Posterior cingulate gyrus (tissue), 11 donors: ENCODE measurements around the gene NGFR.

Experiments used
- DNase-seq, 10 donors: peaks; one replicate each; pipeline versions ENCODE4 v3.0.0 to v3.0.0-alpha.2; 2020 to 2021; ENCODE audit warnings: mixed read lengths in 3 of 10
- intact Hi-C: fragments of 100-400 bp; cut with DNase I; formaldehyde crosslinking; loops from one replicate; pipeline ENCODE4 v1.15.1; 2023

NGFR gene

DNA sequence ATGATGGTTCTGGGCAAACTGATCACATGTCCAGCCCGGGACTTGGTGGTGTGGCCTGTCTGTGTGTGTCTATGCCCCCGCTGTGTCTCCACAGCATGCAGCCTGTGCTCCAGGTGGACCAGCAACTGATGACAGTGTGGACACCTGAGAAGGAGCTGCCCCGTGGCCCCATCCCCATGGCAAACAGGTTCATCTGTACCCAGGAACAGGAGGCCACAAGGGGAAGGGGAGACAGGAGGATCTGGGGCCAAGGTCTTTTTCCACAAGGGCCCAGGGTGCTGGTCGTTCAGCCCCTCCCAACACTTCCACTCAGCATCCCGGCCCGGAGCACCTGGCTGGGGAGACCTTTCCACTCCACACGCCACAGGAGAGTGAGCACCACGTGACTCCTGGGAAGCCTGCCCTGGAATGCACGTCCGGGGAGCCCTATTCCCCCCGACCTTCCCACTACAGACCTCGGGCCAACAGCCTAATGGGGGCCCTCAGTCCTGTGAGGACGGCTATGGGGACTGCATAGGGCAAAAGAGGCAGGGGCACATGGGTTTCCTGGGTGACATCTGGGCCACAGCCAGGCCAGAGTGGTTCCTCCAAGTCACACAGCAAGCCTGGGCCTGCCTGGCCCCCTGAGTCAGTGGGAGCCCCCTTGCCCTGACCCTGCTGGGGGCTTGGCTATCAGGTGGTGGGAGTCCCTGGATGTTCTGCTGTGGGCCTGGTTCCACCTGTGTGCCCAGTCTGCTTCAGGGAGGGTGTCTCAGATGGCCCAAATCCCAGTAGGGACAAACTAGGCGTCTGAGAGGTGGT is 59.8 kb downstream of the NGFR start:
- intact Hi-C loops: loop anchor here (5.0 kb wide), 1 partner anchor 148 kb away; no protein-coding TSS in a partner anchor
- peak in 1 of 10 donors; percentile 79 for DNase-seq

DNA sequence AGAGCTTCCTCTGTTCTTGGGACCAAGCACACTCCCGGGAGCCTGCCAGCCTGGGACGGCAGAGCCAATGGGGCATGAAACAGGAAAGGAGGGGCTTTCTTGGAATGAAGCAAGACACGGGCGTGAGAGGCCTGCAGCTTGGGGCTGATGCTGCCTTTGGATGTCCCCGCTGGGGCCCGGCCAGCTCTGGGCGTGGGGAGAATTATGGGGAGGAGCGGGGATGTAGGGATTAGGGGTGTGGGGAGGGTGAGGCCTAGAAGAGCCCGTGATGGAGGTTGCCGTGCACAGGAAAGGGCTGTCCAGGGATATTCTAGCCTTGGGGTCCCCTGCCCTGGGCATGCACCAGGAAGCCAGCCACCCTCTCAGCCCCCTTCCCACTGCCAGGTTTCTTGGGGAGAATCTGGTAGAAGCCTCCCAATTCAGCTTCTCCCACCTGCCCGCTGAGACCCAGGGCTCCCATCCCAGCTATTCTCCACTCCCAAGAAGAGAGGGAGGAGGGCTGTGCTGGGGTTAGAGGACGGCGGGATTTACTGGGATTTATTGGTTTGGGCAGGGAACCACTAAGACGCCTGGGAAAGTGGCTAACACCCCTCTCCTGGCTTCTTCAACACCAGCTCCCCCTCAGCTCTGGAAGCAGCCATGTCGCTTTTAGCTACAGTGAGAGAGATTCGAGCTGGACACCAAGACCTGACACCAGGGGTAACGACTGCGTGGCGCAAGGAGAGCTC is 60.6 kb downstream of the NGFR start:
- DNase-seq: peak in 1 of 10 donors; percentile 43
- intact Hi-C loops: loop anchor here (1.0 to 5.0 kb wide), 3 partner anchors 59 to 148 kb away; no protein-coding TSS in a partner anchor

DNA sequence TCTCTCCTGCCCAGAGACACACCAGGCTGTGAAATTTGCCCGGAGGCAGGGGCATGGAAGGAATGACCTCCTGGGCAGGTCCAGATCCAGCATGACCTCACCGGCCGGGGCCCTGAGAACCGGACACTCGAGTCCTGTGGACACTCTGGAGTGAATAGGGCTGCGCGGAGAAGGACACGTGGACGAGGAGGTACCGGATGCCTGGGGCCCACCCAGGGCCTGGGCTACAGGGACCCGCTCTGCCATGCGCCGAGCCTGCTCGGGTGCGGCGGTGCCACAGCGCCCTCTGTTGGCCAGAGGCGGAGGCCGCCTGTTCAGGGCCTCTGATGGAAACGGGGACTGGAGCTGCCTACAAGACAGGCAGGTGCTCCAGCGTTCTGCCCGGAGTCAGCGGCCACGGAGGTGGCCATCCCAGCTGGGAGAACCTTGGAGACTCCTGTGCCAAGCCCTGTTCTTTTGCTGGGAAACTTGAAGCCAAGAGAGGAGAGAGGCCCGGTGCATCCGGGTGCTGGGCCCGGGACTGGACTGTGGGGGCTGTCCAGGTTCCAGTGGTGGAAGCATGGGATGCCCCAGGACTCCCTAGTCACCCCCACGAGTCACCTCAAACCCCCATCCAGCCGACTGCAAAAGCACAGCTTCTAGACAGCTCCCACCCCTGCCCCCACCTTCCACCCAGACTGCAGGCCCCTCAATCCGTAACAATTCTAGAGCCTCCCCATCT is 61.3 kb downstream of the NGFR start:
- peak; percentile 68 to 98 (median 83) for DNase-seq
- intact Hi-C loops: loop anchor here (1.0 to 5.0 kb wide), 3 partner anchors 60 to 149 kb away; no protein-coding TSS in a partner anchor

DNA sequence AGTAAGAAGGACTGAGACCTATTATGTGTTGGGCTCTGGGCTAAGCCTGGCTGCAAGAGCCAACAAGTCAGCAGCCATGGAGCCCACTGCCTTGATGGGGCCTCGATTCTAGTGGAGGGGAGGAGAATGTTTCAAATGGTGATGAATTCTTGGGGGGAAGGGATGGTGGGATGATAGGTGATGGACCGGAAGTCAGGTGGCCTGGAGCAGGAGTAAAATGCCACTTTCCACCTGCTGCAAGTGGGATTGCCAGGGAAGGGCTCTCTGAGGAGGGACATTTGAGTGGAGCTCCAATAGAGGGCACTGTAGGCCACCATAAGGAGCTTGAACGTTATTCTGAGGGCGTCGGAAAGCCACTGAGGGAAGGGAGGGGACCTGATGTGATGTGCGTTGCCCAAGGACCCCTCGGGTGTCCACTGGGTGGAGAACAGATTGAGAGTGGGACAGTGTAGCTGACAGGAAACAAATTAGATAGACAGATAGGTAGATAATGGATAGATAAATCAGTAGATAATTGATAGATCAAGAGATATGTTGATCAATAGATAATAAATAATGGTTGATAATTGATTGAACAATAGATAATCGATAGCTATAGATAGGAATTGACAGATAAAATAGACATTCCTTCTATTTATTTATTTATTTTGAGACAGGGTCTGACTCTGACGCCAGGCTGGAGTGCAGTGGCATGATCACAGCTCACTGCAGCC is 62.4 kb downstream of the NGFR start:
- DNase-seq: peak in 3 of 10 donors; percentile 34 to 72 (median 60)
- intact Hi-C loops: loop anchor here (2.0 to 5.0 kb wide), 2 partner anchors 123 to 150 kb away; no protein-coding TSS in a partner anchor
